Bone marrow (tissue), 2 donors: ENCODE results near the gene RFX6.

ENCODE experiments used
- DNase-seq, 2 donors: peaks; one replicate each; lab custom pipeline; 2025; lab: John Stamatoyannopoulos, UW

RFX6 gene

GRCh38 chr6:116895935-116896334 lies 18.9 kb downstream of the RFX6 start:
- no peak for DNase-seq

GRCh38 chr6:116902634-116903033 lies 25.6 kb downstream of the RFX6 start:
- no peak for DNase-seq

- DNase-seq: no peak
Observed at GRCh38 chr6:116922853-116923548, 46.0 kb downstream of the RFX6 start.

GRCh38 chr6:116924245-116924644 lies 47.2 kb downstream of the RFX6 start:
- no peak for DNase-seq

GRCh38 chr6:116925088-116925794 lies 48.2 kb downstream of the RFX6 start:
- no peak for DNase-seq

- DNase-seq: no peak
Observed at GRCh38 chr6:116928677-116929076, 51.6 kb downstream of the RFX6 start.

- DNase-seq: no peak
Observed at GRCh38 chr6:116929825-116930224, 52.8 kb downstream of the RFX6 start.

- DNase-seq: no peak
Observed at GRCh38 chr6:116931456-116931855, 54.4 kb downstream of the RFX6 start.

- DNase-seq: no peak
Observed at GRCh38 chr6:116932496-116932895, 55.5 kb downstream of the RFX6 start.

GRCh38 chr6:116933485-116933884 lies 56.4 kb downstream of the RFX6 start:
- DNase-seq: no peak

- DNase-seq: no peak
Observed at GRCh38 chr6:116938305-116938704, 61.3 kb downstream of the RFX6 start.

- no peak for DNase-seq
Observed at GRCh38 chr6:116941727-116942126, 64.7 kb downstream of the RFX6 start.

- no peak for DNase-seq
Observed at GRCh38 chr6:116945809-116946208, 68.8 kb downstream of the RFX6 start.

GRCh38 chr6:116948533-116949304 lies 71.7 kb downstream of the RFX6 start:
- DNase-seq: no peak

- DNase-seq: no peak
Observed at GRCh38 chr6:116949964-116950363, 72.9 kb downstream of the RFX6 start.

- DNase-seq: no peak
Observed at GRCh38 chr6:116954335-116954734, 77.3 kb downstream of the RFX6 start.

GRCh38 chr6:116954938-116955337 lies 77.9 kb downstream of the RFX6 start:
- no peak for DNase-seq

GRCh38 chr6:116955773-116956172 lies 78.7 kb downstream of the RFX6 start:
- no peak for DNase-seq

- no peak for DNase-seq
Observed at GRCh38 chr6:116963972-116964371, 86.9 kb downstream of the RFX6 start.

- DNase-seq: no peak
Observed at GRCh38 chr6:116966675-116967576, 89.9 kb downstream of the RFX6 start.

- DNase-seq: peak in 1 of 2 donors; percentile 21
Observed at GRCh38 chr6:116969211-116969863, 92.3 kb downstream of the RFX6 start.
